K562 (cell line): ENCODE data around the gene NRXN3. TPM values are rescaled to one million over a fixed set of nuclear protein-coding genes. Genes with fewer than 3 reads are reported as not detected.

Experiments used
- ATAC-seq: fragments of 200-7000 bp; cut with Tn5 transposase; 3 replicates; pipeline ENCODE4 v1.9.1; 2020; ENCODE audit warnings: moderate library complexity
- BruUV-seq: library from RNA; stranded (reverse); fragments of 400-500 nt; replicated peaks from 2 replicates; lab custom pipeline; 2021; lab: Mats Ljungman, UMichigan
- CTCF ChIA-PET: fragments of 300-600 bp; formaldehyde crosslinking; extraction: SDS; loops from one replicate; lab custom pipeline; 2021; ENCODE audit warnings: low intra/inter-chr PET ratio; lab: Yijun Ruan, JAX
- POLR2A ChIA-PET: fragments of 300-600, 350-650 bp; sonication (Branson Sonifier 250); formaldehyde crosslinking; extraction: SDS; loops from one replicate; lab custom pipeline; 2021; ENCODE audit warnings: antibody characterized with exemption, inconsistent platforms; lab: Yijun Ruan, JAX
- DNase-seq, 4 experiments: peaks; one replicate each; pipeline versions ENCODE4 v3.0.0 to v3.0.0-alpha.2; 2011 to 2018; ENCODE audit warnings: low spot score in 3 of 4, mixed read lengths in 3 of 4; ENCODE audit errors: extremely low read depth in 1 of 4
- FAIRE-seq: peaks from 2 replicates; lab custom pipeline; 2011; peaks lifted over from hg19 to GRCh38; lab: Jason Lieb, UNC
- H2AFZ ChIP-seq: 2 replicates; pipeline ENCODE4 v1.6.0; 2011; ENCODE audit warnings: low read depth, low read length, control low read depth, inconsistent platforms
- H3K27ac ChIP-seq: fragments of 200-600 bp; 3 replicates; pipeline ENCODE4 v1.8.0; 2011; ENCODE audit warnings: low read depth, mild to moderate bottlenecking, control low read depth, inconsistent platforms, low read length, moderate library complexity, mixed read lengths; ENCODE audit errors: extremely low read depth
- H3K27me3 ChIP-seq, 2 experiments: fragments of 300-600 bp in 1 of 2; 2 replicates in 1 of 2; 3 replicates in 1 of 2; pipeline versions ENCODE4 v1.6.0 to v1.8.0; 2011; ENCODE audit warnings: inconsistent platforms in 2 of 2, low read length in 2 of 2, mild to moderate bottlenecking in 1 of 2, mixed read lengths in 1 of 2, moderate library complexity in 1 of 2; ENCODE audit not compliant: control insufficient read depth in 2 of 2, insufficient read depth in 2 of 2
- H3K36me3 ChIP-seq: fragments of 300-600 bp; 3 replicates; pipeline ENCODE4 v1.8.0; 2011; ENCODE audit warnings: mild to moderate bottlenecking, low read length, inconsistent platforms; ENCODE audit not compliant: control insufficient read depth, insufficient read depth
- H3K4me1 ChIP-seq, 2 experiments: fragments of 200-600 bp in 1 of 2; replicated peaks in 1 of 2; 2 replicates in 1 of 2; 3 replicates in 1 of 2; pipeline versions ENCODE4 v1.5.1 to v1.8.0; 2011; ENCODE audit warnings: inconsistent platforms in 2 of 2, low read length in 2 of 2, mild to moderate bottlenecking in 1 of 2, mixed read lengths in 1 of 2, moderate library complexity in 1 of 2; ENCODE audit not compliant: control insufficient read depth in 2 of 2, insufficient read depth in 2 of 2
- H3K4me2 ChIP-seq: 2 replicates; pipeline ENCODE4 v1.6.1; 2011; ENCODE audit warnings: low read length, control low read depth, inconsistent platforms, mixed read lengths; ENCODE audit not compliant: insufficient read depth
- H3K4me3 ChIP-seq: fragments of 200-600 bp; sonication (generic), shearing (Covaris generic); 2 replicates; pipeline ENCODE4 v1.5.1; 2016; ENCODE audit warnings: control low read depth, inconsistent platforms
- H3K79me2 ChIP-seq: fragments of 200-600 bp; 3 replicates; pipeline ENCODE4 v1.8.0; 2011; ENCODE audit warnings: low read length, inconsistent platforms; ENCODE audit not compliant: control insufficient read depth, insufficient read depth
- H3K9ac ChIP-seq, 2 experiments: 2 replicates each; pipeline versions ENCODE4 v1.6.0 to v1.6.1; 2011; ENCODE audit warnings: low read depth in 2 of 2, low read length in 2 of 2, control low read depth in 1 of 2, inconsistent platforms in 1 of 2, mild to moderate bottlenecking in 1 of 2, mixed read lengths in 1 of 2; ENCODE audit not compliant: insufficient read depth in 1 of 2
- H3K9me1 ChIP-seq: one replicate; pipeline ENCODE4 v1.6.0; 2011; ENCODE audit warnings: inconsistent platforms, mild to moderate bottlenecking, low read length, moderate library complexity; ENCODE audit not compliant: control insufficient read depth, insufficient read depth
- H3K9me3 ChIP-seq: replicated peaks from 2 replicates; pipeline ENCODE4 v1.5.1; 2011; ENCODE audit warnings: low read depth, low read length, inconsistent platforms; ENCODE audit not compliant: control insufficient read depth, insufficient read depth
- H4K20me1 ChIP-seq: replicated peaks from 2 replicates; pipeline ENCODE4 v1.6.1; 2011; ENCODE audit warnings: low read length, inconsistent platforms, mixed read lengths; ENCODE audit not compliant: control insufficient read depth, insufficient read depth
- ARID4B ChIP-seq: sonication (generic); formaldehyde crosslinking; IDR thresholded peaks from 2 replicates; pipeline ENCODE4 v1.8.0; 2022; ENCODE audit warnings: mild to moderate bottlenecking, missing genetic modification reagents
- DACH1 ChIP-seq: fragments of 450-650 bp; IDR thresholded peaks from 2 replicates; pipeline ENCODE4 v1.6.1; 2018; ENCODE audit not compliant: partially characterized antibody
- E2F1 ChIP-seq: sonication (generic); formaldehyde crosslinking; IDR thresholded peaks from 2 replicates; pipeline ENCODE4 v1.8.1; 2023; ENCODE audit warnings: mild to moderate bottlenecking, missing genetic modification reagents, moderate library complexity
- ID3 ChIP-seq, 2 experiments: fragments of 250-450 bp in 1 of 2; fragments of 450-650 bp in 1 of 2; sonication (Bioruptor Pico) in 1 of 2; IDR thresholded peaks; 2 replicates each; pipeline versions ENCODE4 v1.6.1 to v1.8.0; 2016 to 2021; ENCODE audit warnings: mild to moderate bottlenecking in 2 of 2, moderate library complexity in 2 of 2, missing compliant biosample characterization in 1 of 2, missing genetic modification characterization in 1 of 2
- SLC30A9 ChIP-seq: fragments of 250-450 bp; sonication (Bioruptor Pico); IDR thresholded peaks from 2 replicates; pipeline ENCODE4 v1.8.0; 2022; ENCODE audit warnings: mild to moderate bottlenecking, moderate library complexity
- TAF7 ChIP-seq: fragments of 450-650 bp; IDR thresholded peaks from 2 replicates; pipeline ENCODE4 v1.6.1; 2016; ENCODE audit warnings: missing genetic modification characterization, missing compliant biosample characterization
- THRA ChIP-seq: fragments of 450-650 bp; IDR thresholded peaks from 2 replicates; pipeline ENCODE4 v1.6.1; 2017; ENCODE audit warnings: mild to moderate bottlenecking, moderate library complexity
- ZC3H4 ChIP-seq: sonication (generic); formaldehyde crosslinking; IDR thresholded peaks from 2 replicates; pipeline ENCODE4 v1.9.0; 2021; ENCODE audit warnings: missing genetic modification reagents, borderline replicate concordance
- ZFPM2 ChIP-seq: fragments of 250-450 bp; sonication (Bioruptor Pico); IDR thresholded peaks from 2 replicates; pipeline ENCODE4 v1.5.1; 2022; ENCODE audit warnings: mild to moderate bottlenecking
- ZNF146 ChIP-seq: IDR thresholded peaks from one replicate; pipeline ENCODE4 v1.6.1; 2018; ENCODE audit warnings: missing compliant biosample characterization; ENCODE audit not compliant: unreplicated experiment
- ZNF274 ChIP-seq: IDR thresholded peaks from 2 replicates; pipeline ENCODE4 v1.6.1; 2011; ENCODE audit warnings: low read depth, mild to moderate bottlenecking, low read length, moderate library complexity, borderline replicate concordance
- ZNF436 ChIP-seq: fragments of 250-450, 450-650 bp; sonication (Bioruptor Pico); formaldehyde crosslinking; IDR thresholded peaks from 2 replicates; pipeline ENCODE4 v1.7.0; 2020; ENCODE audit warnings: mild to moderate bottlenecking
- ZNF696 ChIP-seq: fragments of 250-450 bp; sonication (Bioruptor Pico); conservative IDR thresholded peaks from 2 replicates; pipeline ENCODE4 v1.4.0; 2020; ENCODE audit warnings: mild to moderate bottlenecking, moderate library complexity
- WGBS: fragments of 100-300 bp; shearing (Covaris generic); methylation state at CpG from one replicate; pipeline ENCODE4 v1.1.6; 2016; ENCODE audit warnings: low coverage, mixed read lengths; ENCODE audit not compliant: insufficient coverage; ENCODE audit errors: missing lambda C conversion rate; 5-methylcytosine and 5-hydroxymethylcytosine counted together
- in situ Hi-C: fragments of 300-500 bp; cut with MboI; formaldehyde crosslinking; loops from 4 replicates; pipeline ENCODE4 v1.15.0; 2018; ENCODE audit warnings: inconsistent platforms, mixed read lengths
- intact Hi-C: fragments of 100-400 bp; cut with micrococcal nuclease; formaldehyde crosslinking; loops from 2 replicates; pipeline ENCODE4 v1.14.2; 2022
- polyA plus RNA-seq, 8 experiments: library from polyadenylated mRNA; depleted of rRNA in 4 of 8; stranded (reverse) in 5 of 8; unstranded in 3 of 8; fragments of >200 nt; fragmentation: Nextera tagmentation in 2 of 8; fragmentation: Illumina TruSeq in 1 of 8; extraction: Ambion mirVana in 2 of 8; extraction: Trizol in 1 of 8; gene quantifications; 2 replicates each; pipeline versions ENCODE4 v1.2.1 to v1.2.3, GENCODE V29; 2011 to 2014; ENCODE audit warnings: inconsistent platforms in 1 of 8, missing spikeins in 1 of 8
- total RNA-seq, 7 experiments: library from RNA; depleted of rRNA in 6 of 7; stranded (reverse); fragments of >200 nt in 6 of 7; fragmentation: Illumina TruSeq in 2 of 7; extraction: Trizol in 2 of 7; gene quantifications; 2 replicates each; pipeline versions ENCODE4 v1.2.1 to v1.2.3, GENCODE V29; 2011 to 2021; ENCODE audit warnings: low replicate concordance in 1 of 7

The NRXN3 gene
- total and polyA plus RNA-seq, 9 of the 15 experiments (the other 6 are each of a cell fraction or from before 2014, with no cell fraction given), result 0.09 TPM; not detected in 8

- TF ChIP-seq ARID4B (CRISPR knock-in tag), result no peak
Measured at GRCh38 chr14:79436335-79436734, 1266.2 kb downstream of the NRXN3 start (continued).

- intact Hi-C loops (no loop called here), in situ Hi-C loops (no loop called here)
- no peaks in the 10 kb centered on the region for H3K27me3 ChIP-seq
- ChIA-PET POLR2A (no interaction called here), CTCF (no interaction called here)
- ATAC-seq (no peak), DNase-seq (no peak), FAIRE-seq (no peak)
- H3K4me2 ChIP-seq, result no peak overlapping the region
- no peaks in the 10 kb centered on the region for H4K20me1 ChIP-seq
- no peak overlapping the region for H2AFZ ChIP-seq
- no peak overlapping the region for H3K9ac ChIP-seq
- no peak overlapping the region for H3K4me3 ChIP-seq
- no peak overlapping the region for H3K27ac ChIP-seq
- no peaks in the 10 kb centered on the region for H3K9me1 ChIP-seq
- no peaks in the 10 kb centered on the region for H3K36me3 ChIP-seq
- 1% methylated on average over 7 of the region's 7 CpGs for WGBS
- H3K79me2 ChIP-seq, result no peaks in the 10 kb centered on the region
- BruUV-seq, result no TSS peak
- H3K9me3 ChIP-seq, result no peaks in the 10 kb centered on the region
- H3K4me1 ChIP-seq, result no peaks in the 10 kb centered on the region
- TF ChIP-seq ZC3H4 (no peak), ZNF436 (no peak), ZNF274 (no peak), THRA (no peak), ZNF146 (CRISPR knock-in tag) (no peak), ZFPM2 (CRISPR knock-in tag) (no peak), ZNF696 (CRISPR knock-in tag) (no peak), ID3 (CRISPR knock-in tag; IDR thresholded peaks at IDR 0.05) (no peak), ID3 (tag; IDR thresholded peaks at IDR 0.05) (no peak), DACH1 (no peak), E2F1 (CRISPR knock-in tag) (no peak), TAF7 (tag) (no peak), SLC30A9 (no peak)
Measured at GRCh38 chr14:79437951-79438350, 1267.8 kb downstream of the NRXN3 start.
